ENCODE measurements around the gene APOC3.
"Not testable (repeated sequence)": the region's sequence is repeated elsewhere in the genome, so short reads cannot be mapped to it uniquely, and the experiment has no call there.

APOC3 gene

DNA sequence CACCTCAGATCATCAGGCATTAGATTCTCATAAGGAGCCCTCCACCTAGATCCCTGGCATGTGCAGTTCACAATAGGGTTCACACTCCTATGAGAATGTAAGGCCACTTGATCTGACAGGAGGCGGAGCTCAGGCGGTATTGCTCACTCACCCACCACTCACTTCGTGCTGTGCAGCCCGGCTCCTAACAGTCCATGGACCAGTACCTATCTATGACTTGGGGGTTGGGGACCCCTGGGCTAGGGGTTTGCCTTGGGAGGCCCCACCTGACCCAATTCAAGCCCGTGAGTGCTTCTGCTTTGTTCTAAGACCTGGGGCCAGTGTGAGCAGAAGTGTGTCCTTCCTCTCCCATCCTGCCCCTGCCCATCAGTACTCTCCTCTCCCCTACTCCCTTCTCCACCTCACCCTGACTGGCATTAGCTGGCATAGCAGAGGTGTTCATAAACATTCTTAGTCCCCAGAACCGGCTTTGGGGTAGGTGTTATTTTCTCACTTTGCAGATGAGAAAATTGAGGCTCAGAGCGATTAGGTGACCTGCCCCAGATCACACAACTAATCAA is 2.2 kb downstream of the APOC3 start:
- no peak for DNase-seq (ENCODE audit: low spot score)

DNA sequence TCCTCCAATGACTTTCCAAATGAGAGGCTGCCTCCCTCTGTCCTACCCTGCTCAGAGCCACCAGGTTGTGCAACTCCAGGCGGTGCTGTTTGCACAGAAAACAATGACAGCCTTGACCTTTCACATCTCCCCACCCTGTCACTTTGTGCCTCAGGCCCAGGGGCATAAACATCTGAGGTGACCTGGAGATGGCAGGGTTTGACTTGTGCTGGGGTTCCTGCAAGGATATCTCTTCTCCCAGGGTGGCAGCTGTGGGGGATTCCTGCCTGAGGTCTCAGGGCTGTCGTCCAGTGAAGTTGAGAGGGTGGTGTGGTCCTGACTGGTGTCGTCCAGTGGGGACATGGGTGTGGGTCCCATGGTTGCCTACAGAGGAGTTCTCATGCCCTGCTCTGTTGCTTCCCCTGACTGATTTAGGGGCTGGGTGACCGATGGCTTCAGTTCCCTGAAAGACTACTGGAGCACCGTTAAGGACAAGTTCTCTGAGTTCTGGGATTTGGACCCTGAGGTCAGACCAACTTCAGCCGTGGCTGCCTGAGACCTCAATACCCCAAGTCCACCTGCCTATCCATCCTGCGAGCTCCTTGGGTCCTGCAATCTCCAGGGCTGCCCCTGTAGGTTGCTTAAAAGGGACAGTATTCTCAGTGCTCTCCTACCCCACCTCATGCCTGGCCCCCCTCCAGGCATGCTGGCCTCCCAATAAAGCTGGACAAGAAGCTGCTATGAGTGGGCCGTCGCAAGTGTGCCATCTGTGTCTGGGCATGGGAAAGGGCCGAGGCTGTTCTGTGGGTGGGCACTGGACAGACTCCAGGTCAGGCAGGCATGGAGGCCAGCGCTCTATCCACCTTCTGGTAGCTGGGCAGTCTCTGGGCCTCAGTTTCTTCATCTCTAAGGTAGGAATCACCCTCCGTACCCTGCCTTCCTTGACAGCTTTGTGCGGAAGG is 2.9 kb downstream of the APOC3 start:
- DNase-seq (ENCODE audit: low spot score) = no peak

GRCh38 chr11:116833491-116833815 is 3.7 kb downstream of the APOC3 start:
- peak; percentile 38 for DNase-seq (ENCODE audit: low spot score)

GRCh38 chr11:116833816-116834534 is 4.3 kb downstream of the APOC3 start:
- peak; percentile 15 for DNase-seq (ENCODE audit: low spot score)

DNA sequence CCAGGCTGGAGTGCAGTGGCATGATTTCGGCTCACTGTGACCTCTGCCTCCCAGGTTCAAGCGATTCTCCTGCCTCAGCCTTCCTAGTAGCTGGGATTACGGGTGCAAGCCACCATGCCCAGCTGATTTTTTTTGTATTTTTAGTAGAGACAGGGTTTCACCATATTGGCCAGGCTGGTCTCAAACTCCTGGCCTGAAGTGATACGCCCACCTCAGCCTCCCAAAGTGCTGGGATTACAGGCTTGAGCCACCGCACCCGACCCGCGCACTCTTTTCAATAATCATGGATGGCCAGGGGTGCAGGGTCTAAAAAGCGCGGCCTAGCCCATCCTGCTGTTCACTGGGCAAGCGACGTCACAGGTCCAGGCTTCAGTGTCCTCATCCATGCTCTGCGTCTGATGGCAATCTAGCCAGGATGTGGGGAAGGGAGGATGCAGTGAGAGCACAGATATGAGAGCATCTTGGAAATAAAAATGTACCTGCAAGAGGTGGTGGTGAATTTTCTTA is 4.9 kb downstream of the APOC3 start:
- not testable (repeated sequence) for DNase-seq (ENCODE audit: low spot score)

- DNase-seq (ENCODE audit: low spot score) = no peak
Measured at GRCh38 chr11:116835042-116835772, 5.5 kb downstream of the APOC3 start.

- DNase-seq (ENCODE audit: low spot score) = peak; percentile 90
Measured at GRCh38 chr11:116835791-116836631, 6.3 kb downstream of the APOC3 start.

DNA sequence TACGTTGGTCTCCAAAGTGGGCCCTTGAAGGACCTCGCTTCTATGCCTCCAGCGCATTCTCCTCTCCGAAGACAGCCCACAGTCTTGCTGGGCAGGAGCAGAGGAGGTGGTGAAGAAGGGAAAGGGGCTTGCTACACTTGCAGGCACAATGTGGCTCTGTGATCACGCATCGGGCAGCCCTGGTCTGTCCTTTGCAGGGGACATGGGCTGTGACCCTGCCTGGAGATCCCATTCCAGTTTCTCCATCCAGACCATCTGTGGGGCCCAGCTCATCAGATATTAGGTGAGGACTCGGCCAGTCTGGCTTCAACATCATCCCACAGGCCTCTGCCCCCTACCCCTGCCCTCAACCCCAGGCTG is 6.9 kb downstream of the APOC3 start:
- DNase-seq (ENCODE audit: low spot score) = no peak

DNA sequence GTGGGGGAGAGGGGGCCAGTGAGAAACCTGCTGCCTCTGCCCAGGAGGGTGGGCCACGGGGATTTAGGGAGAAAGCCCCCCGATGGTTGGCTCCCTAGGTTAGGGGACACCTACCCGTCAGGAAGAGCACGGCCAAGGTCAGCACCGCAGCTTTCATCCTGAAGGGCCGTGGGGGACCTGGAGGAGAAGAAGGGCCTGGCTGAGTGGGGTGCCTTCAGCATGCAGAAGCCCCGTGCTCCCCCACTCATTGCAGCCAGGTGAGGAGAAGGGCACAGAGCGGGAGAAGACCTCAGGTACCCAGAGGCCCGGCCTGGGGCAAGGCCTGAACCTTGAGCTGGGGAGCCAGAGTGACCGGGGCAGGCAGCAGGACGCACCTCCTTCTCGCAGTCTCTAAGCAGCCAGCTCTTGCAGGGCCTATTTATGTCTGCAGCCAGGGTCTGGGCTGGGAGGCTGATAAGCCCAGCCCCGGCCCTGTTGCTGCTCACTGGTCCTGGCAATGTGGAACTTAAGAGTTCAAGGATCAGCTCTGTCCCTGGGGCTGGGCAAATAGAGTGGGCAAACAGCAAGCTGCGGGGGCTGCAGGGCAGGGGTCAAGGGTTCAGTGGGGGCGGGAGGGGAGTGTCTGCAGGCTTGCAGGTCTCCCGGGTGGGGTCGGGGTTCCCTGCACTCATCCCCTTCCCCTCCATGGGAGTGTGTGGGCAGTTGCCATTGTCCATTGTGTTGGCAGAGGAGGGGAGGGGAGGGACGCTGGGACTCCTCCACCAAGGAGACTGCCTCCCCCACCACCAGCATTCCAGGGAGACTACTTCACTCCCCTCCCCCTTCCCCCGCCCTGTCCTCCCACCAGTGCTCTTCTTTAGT is 7.8 kb downstream of the APOC3 start, which contains the start of gene APOA1:
Gene APOA1, minus strand, starts transcription at position 392 of the 861 bp plus-strand sequence. Its CDS starts 235 bp downstream, at position 157.
- no peak for DNase-seq (ENCODE audit: low spot score)

DNA sequence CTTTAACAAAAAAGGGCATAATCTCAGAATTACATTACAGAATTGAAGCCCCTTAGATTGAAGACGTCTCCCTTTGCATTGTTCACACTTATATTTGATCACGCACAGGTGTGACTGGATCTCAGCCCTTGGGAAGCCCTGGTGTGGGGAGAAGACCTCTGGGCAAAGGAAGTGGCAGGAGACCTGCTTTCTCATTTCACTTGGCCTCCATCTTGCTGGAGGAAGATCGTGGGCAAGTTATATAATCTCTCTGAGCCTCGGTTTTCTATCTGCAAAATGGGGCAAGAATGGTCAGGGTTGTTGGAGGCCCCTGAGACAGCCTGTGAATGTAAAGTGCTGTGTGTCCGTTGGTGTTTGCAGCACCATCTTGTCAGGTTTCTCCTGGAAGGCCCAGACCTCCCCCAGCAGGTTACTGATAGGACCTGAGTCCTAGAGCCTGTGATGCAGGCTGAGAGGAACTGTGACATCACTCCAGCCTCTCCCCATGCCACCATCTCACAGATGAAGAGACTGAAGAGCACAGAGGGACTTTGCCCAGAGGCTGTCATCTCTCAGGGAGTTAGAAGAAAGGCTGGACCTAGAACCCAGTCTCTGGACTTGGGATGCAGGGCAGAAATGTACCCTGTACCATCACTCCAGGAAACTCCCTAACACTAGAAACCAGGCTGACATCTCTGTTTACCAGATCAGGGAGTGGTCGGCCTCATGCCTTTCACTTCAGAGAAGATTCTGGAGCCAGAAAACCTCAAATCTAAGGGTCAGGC is 8.8 kb downstream of the APOC3 start:
- DNase-seq (ENCODE audit: low spot score) = no peak

- no peak for DNase-seq (ENCODE audit: low spot score)
Measured at GRCh38 chr11:116840224-116840745, 10.6 kb downstream of the APOC3 start.

DNA sequence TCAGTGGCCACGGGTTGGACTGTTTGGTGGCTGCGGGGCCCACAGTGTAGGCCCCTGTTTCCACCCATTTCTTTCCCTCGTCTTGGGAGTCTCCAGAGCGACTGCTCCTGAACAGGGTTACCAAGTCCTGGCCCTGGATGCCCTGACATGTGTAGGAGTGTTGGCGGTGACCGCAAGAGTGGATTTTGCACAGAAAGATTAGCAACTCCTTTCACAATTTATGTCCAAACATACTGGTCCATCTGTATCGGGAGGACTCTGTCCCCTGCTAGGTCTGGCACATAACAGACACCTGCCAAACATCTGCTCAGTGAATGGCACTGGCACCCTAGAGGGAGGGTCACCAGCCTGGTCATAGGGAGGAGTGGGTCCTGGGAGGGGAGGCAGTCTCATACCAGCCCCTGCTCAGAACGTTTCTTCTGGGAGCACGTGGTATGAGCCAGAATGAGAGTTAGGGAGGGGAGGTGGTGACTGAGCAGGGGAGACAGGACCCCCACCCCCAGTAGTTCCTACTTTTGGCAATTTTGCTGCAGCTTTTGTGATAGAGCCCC is 11.1 kb downstream of the APOC3 start:
- DNase-seq (ENCODE audit: low spot score) = no peak

GRCh38 chr11:116842117-116842516 is 12.4 kb downstream of the APOC3 start:
- DNase-seq (ENCODE audit: low spot score) = no peak

DNA sequence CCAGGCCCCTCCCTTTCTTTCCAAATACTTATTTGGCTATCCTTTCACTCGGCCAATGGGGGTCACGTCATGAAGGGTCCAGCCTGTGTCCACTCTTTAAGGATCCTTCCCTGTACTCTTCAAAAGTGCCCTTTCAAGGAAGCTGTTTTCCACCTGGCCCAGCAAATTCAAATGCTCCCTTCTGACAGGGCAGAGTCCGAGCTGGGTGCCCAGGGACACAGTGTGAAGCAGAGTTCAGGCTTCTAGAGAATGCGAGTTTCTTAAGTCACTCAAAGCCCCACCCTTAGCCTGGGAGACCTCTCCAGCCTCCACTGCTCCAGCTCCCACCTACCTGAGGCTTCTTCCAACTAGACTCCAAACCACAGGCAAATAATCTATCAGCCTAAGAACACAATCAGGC is 13.2 kb downstream of the APOC3 start:
- no peak for DNase-seq (ENCODE audit: low spot score)

DNA sequence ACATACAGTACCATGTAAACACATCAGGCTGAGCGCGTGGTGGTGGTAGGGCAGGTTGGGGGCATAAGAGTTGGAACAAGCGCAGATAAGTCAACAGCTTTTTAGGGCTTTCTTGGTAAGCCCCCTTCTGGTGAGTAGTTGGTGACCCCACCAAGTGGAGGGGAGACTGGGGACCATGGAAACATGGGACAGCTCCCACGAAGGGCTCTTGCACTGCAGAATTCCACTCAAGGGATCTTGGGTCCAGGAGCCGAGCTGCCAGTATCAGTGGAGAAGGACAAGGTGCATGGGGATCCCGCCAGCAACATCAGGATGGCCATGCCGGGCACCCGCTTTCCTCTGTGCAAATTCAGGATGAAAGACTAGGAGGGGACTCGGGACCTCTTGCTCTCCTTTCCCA is 14.0 kb downstream of the APOC3 start:
- no peak for DNase-seq (ENCODE audit: low spot score)

- no peak for DNase-seq (ENCODE audit: low spot score)
Measured at GRCh38 chr11:116844722-116845121, 15.0 kb downstream of the APOC3 start.

GRCh38 chr11:116847612-116848011 is 17.9 kb downstream of the APOC3 start:
- no peak for DNase-seq (ENCODE audit: low spot score)

DNA sequence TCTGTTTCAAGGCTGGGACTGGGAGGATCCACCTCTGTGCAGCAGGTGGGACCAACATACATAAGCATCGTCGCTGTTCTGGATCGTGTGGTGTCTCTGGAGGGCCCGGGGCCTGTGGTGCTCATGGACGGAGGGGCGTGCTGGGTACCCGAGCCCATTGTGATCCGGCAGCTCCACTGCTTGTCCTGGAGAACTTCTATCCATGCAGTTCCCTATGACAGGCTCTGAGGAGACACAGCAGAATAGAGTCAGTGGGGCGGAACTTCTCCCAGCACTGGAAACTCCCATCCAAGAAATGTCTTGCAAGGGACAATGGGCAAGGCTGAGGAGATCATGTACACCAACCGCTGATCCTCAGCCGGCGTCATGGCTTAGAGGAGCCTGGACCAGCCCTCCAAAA is 19.4 kb downstream of the APOC3 start:
- no peak for DNase-seq (ENCODE audit: low spot score)

GRCh38 chr11:116849486-116849885 is 19.8 kb downstream of the APOC3 start:
- DNase-seq (ENCODE audit: low spot score) = no peak

Measured in left forelimb (tissue), 1 donor.